ENCODE results near the gene PLXNB1.

PLXNB1 gene

GRCh38 chr3:48434591-48435222 lies 4.8 kb upstream of the PLXNB1 start:
- TF ChIP-seq CTCF (IDR thresholded peaks at IDR 0.05; ENCODE audit: control insufficient read depth, extremely low read depth, insufficient read depth): no peak
- no peak for DNase-seq (ENCODE audit: low read depth)

GRCh38 chr3:48433472-48434118 lies 3.7 kb upstream of the PLXNB1 start:
- H3K4me3 ChIP-seq (ENCODE audit: low read depth, low read length): no peak overlapping the region
- DNase-seq (ENCODE audit: low read depth): no peak
- no peak for TF ChIP-seq CTCF (IDR thresholded peaks at IDR 0.05; ENCODE audit: control insufficient read depth, extremely low read depth, insufficient read depth)

More at GRCh38 chr3:48434591-48435222, 4.8 kb upstream of the PLXNB1 start:
- H3K4me3 ChIP-seq (ENCODE audit: low read depth, low read length): no peak overlapping the region

GRCh38 chr3:48432411-48433371 lies 2.8 kb upstream of the PLXNB1 start:
- TF ChIP-seq CTCF (IDR thresholded peaks at IDR 0.05; ENCODE audit: control insufficient read depth, extremely low read depth, insufficient read depth): peak; percentile 58
- H3K4me3 ChIP-seq (ENCODE audit: low read depth, low read length): no peak overlapping the region
- no peak for DNase-seq (ENCODE audit: low read depth)

- no peak for TF ChIP-seq CTCF (IDR thresholded peaks at IDR 0.05; ENCODE audit: control insufficient read depth, extremely low read depth, insufficient read depth)
- DNase-seq (ENCODE audit: low read depth): no peak
These were observed 1.5 kb upstream of the PLXNB1 start for GRCh38 chr3:48431224-48432029.

GRCh38 chr3:48430708-48431101 lies 819 bp upstream of the PLXNB1 start:
- no peak for TF ChIP-seq CTCF (IDR thresholded peaks at IDR 0.05; ENCODE audit: control insufficient read depth, extremely low read depth, insufficient read depth)
- no peak overlapping the region for H3K4me3 ChIP-seq (ENCODE audit: low read depth, low read length)
- no peak for DNase-seq (ENCODE audit: low read depth)

More at GRCh38 chr3:48431224-48432029, 1.5 kb upstream of the PLXNB1 start:
- H3K4me3 ChIP-seq (ENCODE audit: low read depth, low read length): no peak overlapping the region

GRCh38 chr3:48429317-48429959 lies 448 bp downstream of the PLXNB1 start:
- no peak for TF ChIP-seq CTCF (IDR thresholded peaks at IDR 0.05; ENCODE audit: control insufficient read depth, extremely low read depth, insufficient read depth)
- H3K4me3 ChIP-seq (ENCODE audit: low read depth, low read length): peak overlapping the region; percentile 63
- DNase-seq (ENCODE audit: low read depth): no peak

Measured in LNCaP clone FGC (cell line).